Upper lobe of right lung (tissue), 1 donor: ENCODE measurements around the gene DNAJC17. TPM values are rescaled to one million over a fixed set of nuclear protein-coding genes. Genes with fewer than 3 reads are reported as not detected.

Experiments
- ATAC-seq: fragments of 200-7000 bp; cut with Tn5 transposase; one replicate; pipeline ENCODE4 v1.9.1; 2020; ENCODE audit warnings: mild to moderate bottlenecking, moderate library complexity
- DNase-seq: peaks from one replicate; pipeline ENCODE4 v3.0.0-alpha.2; 2020
- H3K27ac ChIP-seq: fragments of 200-600 bp; one replicate; pipeline ENCODE4 v1.8.0; 2022
- H3K27me3 ChIP-seq: fragments of 200-600 bp; one replicate; pipeline ENCODE4 v1.8.0; 2022; ENCODE audit warnings: mild to moderate bottlenecking
- H3K36me3 ChIP-seq: fragments of 200-600 bp; one replicate; pipeline ENCODE4 v1.8.0; 2022
- H3K4me1 ChIP-seq: fragments of 200-600 bp; one replicate; pipeline ENCODE4 v1.8.0; 2022
- H3K4me3 ChIP-seq: fragments of 200-600 bp; one replicate; pipeline ENCODE4 v1.8.0; 2022; ENCODE audit warnings: mild to moderate bottlenecking
- H3K9me3 ChIP-seq: fragments of 200-600 bp; one replicate; pipeline ENCODE4 v1.8.0; 2022
- CTCF ChIP-seq: fragments of 200-600 bp; IDR thresholded peaks from one replicate; pipeline ENCODE4 v1.8.0; 2022; ENCODE audit warnings: antibody characterized with exemption
- intact Hi-C: fragments of 100-400 bp; cut with DNase I; formaldehyde crosslinking; loops from one replicate; pipeline ENCODE4 v1.11.0; 2022
- total RNA-seq: library from RNA; stranded (reverse); fragmentation: NEBNext Ultra II Directional; extraction: Animal tissue kit (Norgen Biotek cat#: 25700); gene quantifications from one replicate; pipeline ENCODE4 v1.2.1, GENCODE V29; 2021
- donor health status: DM: no; HTN: yes; CAD: no; lungs with severe emphysema.

DNAJC17 gene
- total RNA-seq, 1 donor from 2014 or later, result 30.7 TPM

GRCh38 chr15:40819048-40819447, 11.8 kb upstream of the DNAJC17 start:
- ATAC-seq, result no peak

GRCh38 chr15:40815042-40815698, 7.9 kb upstream of the DNAJC17 start:
- Histone ChIP-seq H3K27ac (no peak overlapping the region), H3K9me3 (no peaks in the 10 kb centered on the region), H3K27me3 (no peaks in the 10 kb centered on the region), H3K36me3 (peaks cover 35% of the 10 kb centered on the region), H3K4me3 (no peak overlapping the region), H3K4me1 (no peaks in the 10 kb centered on the region)
- DNase-seq (no peak), ATAC-seq (no peak)
- TF ChIP-seq CTCF, result no peak
- intact Hi-C loops, result no loop called here

More at GRCh38 chr15:40819048-40819447, 11.8 kb upstream of the DNAJC17 start:
- Histone ChIP-seq H3K36me3 (peaks cover 11% of the 10 kb centered on the region), H3K4me3 (no peak overlapping the region), H3K27me3 (no peaks in the 10 kb centered on the region), H3K9me3 (no peaks in the 10 kb centered on the region), H3K4me1 (no peaks in the 10 kb centered on the region), H3K27ac (no peak overlapping the region)
- intact Hi-C loops, result no loop called here
- TF ChIP-seq CTCF, result no peak
- peak; percentile 20 for DNase-seq

- no peak for ATAC-seq
- no peak for TF ChIP-seq CTCF
- H3K4me3 ChIP-seq, result no peak overlapping the region
- H3K27me3 ChIP-seq, result no peaks in the 10 kb centered on the region
- H3K27ac ChIP-seq, result no peak overlapping the region
- intact Hi-C loops, result no loop called here
- DNase-seq, result no peak
- no peaks in the 10 kb centered on the region for H3K9me3 ChIP-seq
- peaks cover 35% of the 10 kb centered on the region for H3K36me3 ChIP-seq
- peaks cover 8% of the 10 kb centered on the region for H3K4me1 ChIP-seq
These were observed 5.6 kb upstream of the DNAJC17 start for GRCh38 chr15:40812721-40813425.

- TF ChIP-seq CTCF, result no peak
- no peaks in the 10 kb centered on the region for H3K9me3 ChIP-seq
- H3K27me3 ChIP-seq, result no peaks in the 10 kb centered on the region
- no peak for ATAC-seq
- H3K4me3 ChIP-seq, result peak overlapping the region; percentile 69
- no peak overlapping the region for H3K27ac ChIP-seq
- H3K36me3 ChIP-seq, result peaks cover 23% of the 10 kb centered on the region
- intact Hi-C loops, result no loop called here
- DNase-seq, result no peak
- H3K4me1 ChIP-seq, result peaks cover 22% of the 10 kb centered on the region
These were observed 1.7 kb upstream of the DNAJC17 start for GRCh38 chr15:40808861-40809450.

- DNase-seq, result no peak
- H3K4me1 ChIP-seq, result peaks cover 22% of the 10 kb centered on the region
- intact Hi-C loops, result no loop called here
- TF ChIP-seq CTCF, result no peak
- peak overlapping the region; percentile 91 for H3K27ac ChIP-seq
- H3K9me3 ChIP-seq, result no peaks in the 10 kb centered on the region
- peak overlapping the region; percentile 69 for H3K4me3 ChIP-seq
- ATAC-seq, result no peak
- peaks cover 16% of the 10 kb centered on the region for H3K36me3 ChIP-seq
- H3K27me3 ChIP-seq, result no peaks in the 10 kb centered on the region
These were observed 702 bp upstream of the DNAJC17 start for GRCh38 chr15:40807888-40808461.
